A673 (cell line): ENCODE results near the gene TSPEAR. TPM values are rescaled to one million over a fixed set of nuclear protein-coding genes. Genes with fewer than 3 reads are reported as not detected.

Source experiments
- BruUV-seq: library from RNA; stranded (reverse); fragments of 400-500 nt; replicated peaks from 2 replicates; lab custom pipeline; 2021; lab: Mats Ljungman, UMichigan
- CTCF ChIA-PET: fragments of 300-600 bp; sonication (Branson Sonifier 250); formaldehyde crosslinking; loops from one replicate; lab custom pipeline; 2022; ENCODE audit warnings: antibody characterized with exemption; lab: Charles Lee
- POLR2A ChIA-PET: fragments of 300-600 bp; sonication (Branson Sonifier 250); formaldehyde crosslinking; loops from one replicate; lab custom pipeline; 2022; ENCODE audit warnings: antibody characterized with exemption; ENCODE audit not compliant: low non-redundant PET; lab: Charles Lee
- DNase-seq: peaks from one replicate; pipeline ENCODE4 v3.0.0-alpha.2; 2015; ENCODE audit warnings: low spot score
- H3K27ac ChIP-seq: fragments of 200-600 bp; sonication (generic); 2 replicates; pipeline ENCODE4 v1.5.1; 2016; ENCODE audit warnings: mixed run types, low read depth, mild to moderate bottlenecking, mixed read lengths, antibody characterized with exemption, low read length; ENCODE audit not compliant: poor library complexity, severe bottlenecking
- H3K27me3 ChIP-seq: fragments of 200-600 bp; sonication (generic); replicated peaks from 2 replicates; pipeline ENCODE4 v1.6.1; 2017; ENCODE audit warnings: mixed run types, low read depth, mild to moderate bottlenecking, mixed read lengths, antibody characterized with exemption, low read length; ENCODE audit not compliant: insufficient read depth, poor library complexity
- H3K36me3 ChIP-seq: fragments of 200-600 bp; sonication (generic); 2 replicates; pipeline ENCODE4 v1.6.1; 2016; ENCODE audit warnings: mixed run types, mild to moderate bottlenecking, mixed read lengths, antibody characterized with exemption, low read length; ENCODE audit not compliant: insufficient read depth, poor library complexity, severe bottlenecking
- H3K4me1 ChIP-seq: fragments of 200-600 bp; sonication (generic); 2 replicates; pipeline ENCODE4 v1.6.1; 2017; ENCODE audit warnings: mixed run types, mild to moderate bottlenecking, mixed read lengths, antibody characterized with exemption, low read length; ENCODE audit not compliant: insufficient read depth, poor library complexity, severe bottlenecking
- H3K4me3 ChIP-seq: fragments of 200-600 bp; sonication (generic); 2 replicates; pipeline ENCODE4 v1.5.1; 2016; ENCODE audit warnings: low read depth, mixed run types, mild to moderate bottlenecking, mixed read lengths, low read length; ENCODE audit not compliant: poor library complexity, severe bottlenecking
- H3K9me3 ChIP-seq: fragments of 200-600 bp; sonication (generic); 2 replicates; pipeline ENCODE4 v1.6.1; 2016; ENCODE audit warnings: mixed run types, low read depth, mild to moderate bottlenecking, mixed read lengths, antibody characterized with exemption, low read length; ENCODE audit not compliant: poor library complexity, severe bottlenecking
- EZH2 ChIP-seq: fragments of 200-600 bp; sonication (generic); IDR thresholded peaks from 2 replicates; pipeline ENCODE4 v1.6.1; 2017; ENCODE audit warnings: borderline replicate concordance, low read depth, mild to moderate bottlenecking, mixed read lengths, antibody characterized with exemption, low read length; ENCODE audit not compliant: poor library complexity, severe bottlenecking
- intact Hi-C: fragments of 100-400 bp; cut with micrococcal nuclease; formaldehyde crosslinking; loops from one replicate; pipeline ENCODE4 v1.10.0; 2022; ENCODE audit not compliant: unreplicated experiment
- total RNA-seq: library from RNA; stranded (reverse); gene quantifications from 2 replicates; pipeline ENCODE4 v1.2.3, GENCODE V29; 2021
- TF ChIP-seq, protein P1 (sequence below): fragments of 300-800, 200-600 bp; sonication (generic); conservative IDR thresholded peaks from 2 replicates; pipeline ENCODE4 v1.5.1; 2017; ENCODE audit warnings: low read depth, mild to moderate bottlenecking, antibody characterized with exemption, low read length, moderate library complexity, mixed read lengths

TSPEAR gene
- total RNA-seq, 1 experiment from 2014 or later = 8.3 TPM

DNA sequence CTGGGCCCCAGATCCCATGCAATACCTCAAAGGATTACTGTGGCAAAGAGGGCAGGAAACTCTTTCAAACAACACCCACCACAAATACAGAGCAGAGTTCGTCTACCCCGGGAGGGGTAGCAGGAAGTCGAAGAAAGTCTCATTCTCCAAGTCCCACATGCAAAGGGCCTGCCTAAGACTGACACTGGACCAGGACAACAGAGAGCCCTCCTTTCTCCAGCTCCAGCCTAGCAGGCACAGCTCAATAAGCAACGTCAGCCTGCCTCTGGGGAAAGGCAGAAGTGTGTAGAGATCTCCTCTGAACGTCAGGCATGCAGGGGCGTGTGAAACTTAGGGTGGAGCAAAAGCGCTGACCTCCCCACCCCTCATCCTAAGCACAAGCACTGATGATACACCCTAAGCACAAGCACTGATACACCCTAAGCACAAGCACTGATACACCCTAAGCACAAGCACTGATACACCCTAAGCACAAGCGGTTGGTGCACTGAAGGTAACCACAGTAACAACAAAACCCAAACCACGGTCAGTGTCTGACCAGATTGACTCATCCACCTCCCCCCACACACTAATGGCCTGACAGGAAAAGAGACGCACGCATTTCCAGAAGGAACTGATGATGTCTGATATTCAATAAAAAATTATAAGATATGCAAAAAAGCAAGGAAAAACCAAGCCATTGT lies 52.3 kb downstream of the TSPEAR start:
- H3K27me3 ChIP-seq = no peaks in the 10 kb centered on the region
- intact Hi-C loops = no loop called here
- BruUV-seq = no TSS peak
- no peak overlapping the region for H3K27ac ChIP-seq
- no peak for DNase-seq
- H3K36me3 ChIP-seq = no peaks in the 10 kb centered on the region
- no peak overlapping the region for H3K4me3 ChIP-seq
- ChIA-PET POLR2A (no interaction called here), CTCF (no interaction called here)
- TF ChIP-seq, protein P1, sequence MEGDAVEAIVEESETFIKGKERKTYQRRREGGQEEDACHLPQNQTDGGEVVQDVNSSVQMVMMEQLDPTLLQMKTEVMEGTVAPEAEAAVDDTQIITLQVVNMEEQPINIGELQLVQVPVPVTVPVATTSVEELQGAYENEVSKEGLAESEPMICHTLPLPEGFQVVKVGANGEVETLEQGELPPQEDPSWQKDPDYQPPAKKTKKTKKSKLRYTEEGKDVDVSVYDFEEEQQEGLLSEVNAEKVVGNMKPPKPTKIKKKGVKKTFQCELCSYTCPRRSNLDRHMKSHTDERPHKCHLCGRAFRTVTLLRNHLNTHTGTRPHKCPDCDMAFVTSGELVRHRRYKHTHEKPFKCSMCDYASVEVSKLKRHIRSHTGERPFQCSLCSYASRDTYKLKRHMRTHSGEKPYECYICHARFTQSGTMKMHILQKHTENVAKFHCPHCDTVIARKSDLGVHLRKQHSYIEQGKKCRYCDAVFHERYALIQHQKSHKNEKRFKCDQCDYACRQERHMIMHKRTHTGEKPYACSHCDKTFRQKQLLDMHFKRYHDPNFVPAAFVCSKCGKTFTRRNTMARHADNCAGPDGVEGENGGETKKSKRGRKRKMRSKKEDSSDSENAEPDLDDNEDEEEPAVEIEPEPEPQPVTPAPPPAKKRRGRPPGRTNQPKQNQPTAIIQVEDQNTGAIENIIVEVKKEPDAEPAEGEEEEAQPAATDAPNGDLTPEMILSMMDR = no peak
- no peak for TF ChIP-seq EZH2
- H3K9me3 ChIP-seq = no peaks in the 10 kb centered on the region
- H3K4me1 ChIP-seq = no peaks in the 10 kb centered on the region

GRCh38 chr21:44658541-44658910 lies 52.8 kb downstream of the TSPEAR start:
- CTCF ChIA-PET = no interaction called here
- POLR2A ChIA-PET = no interaction called here

DNA sequence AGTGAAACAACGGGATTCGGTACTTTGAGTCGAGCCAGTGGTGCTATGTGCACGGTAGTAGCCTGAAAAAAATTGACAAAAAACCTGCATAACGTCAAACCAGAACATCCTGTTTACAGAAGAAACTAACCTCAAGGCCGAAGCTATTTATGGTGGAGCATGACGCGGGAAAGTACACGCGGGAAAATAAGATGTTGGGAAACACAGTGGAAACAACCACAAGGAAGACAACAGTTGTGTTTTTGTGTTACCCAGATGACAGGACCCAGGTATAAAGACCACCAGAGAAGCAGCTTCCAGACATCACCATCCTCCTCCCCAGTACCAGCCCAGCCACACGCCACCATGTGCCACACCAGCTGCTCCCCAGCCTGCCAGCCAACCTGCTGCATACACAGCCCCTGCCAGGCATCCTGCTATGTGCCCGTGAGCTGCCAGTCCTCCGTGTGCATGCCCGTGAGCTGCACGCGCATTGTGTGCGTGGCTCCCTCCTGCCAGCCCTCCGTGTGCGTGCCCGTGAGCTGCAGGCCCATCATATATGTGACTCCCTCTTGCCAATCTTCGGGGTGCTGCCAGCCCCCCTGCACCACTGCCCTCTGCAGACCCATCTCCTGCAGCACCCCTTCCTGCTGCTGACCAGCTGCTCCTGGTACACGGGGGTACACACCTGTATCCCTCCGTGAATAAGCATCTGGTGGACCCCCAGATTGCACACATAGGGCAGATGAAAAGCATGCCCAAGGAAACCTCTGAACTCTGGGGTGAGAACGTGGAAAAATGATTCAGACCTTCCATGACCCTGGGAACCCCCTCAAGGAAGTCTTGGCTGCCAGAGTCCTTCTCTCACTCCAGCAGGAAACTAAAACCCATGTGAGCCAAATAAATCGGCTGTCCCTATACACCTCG lies 53.5 kb downstream of the TSPEAR start, which contains the start of gene KRTAP12-3:
KRTAP12-3 (plus strand) TSS at position 298 of the 906 bp plus-strand sequence; CDS start at position 346, 48 bp downstream.
- TF ChIP-seq, protein P1 = no peak
- TF ChIP-seq EZH2 = no peak
- Histone ChIP-seq H3K9me3 (no peaks in the 10 kb centered on the region), H3K27ac (no peak within 1 kb of the TSS), H3K4me1 (no peaks in the 10 kb centered on the region), H3K36me3 (no peaks in the 10 kb centered on the region), H3K4me3 (no peak within 1 kb of the TSS), H3K27me3 (no peaks in the 10 kb centered on the region)
- intact Hi-C loops = no loop called here
- CTCF ChIA-PET = no interaction called here
- BruUV-seq = no TSS peak
- POLR2A ChIA-PET = no interaction called here
- no peak for DNase-seq

More at GRCh38 chr21:44658541-44658910, 52.8 kb downstream of the TSPEAR start:
- DNase-seq = no peak
- no peaks in the 10 kb centered on the region for H3K27me3 ChIP-seq
- H3K36me3 ChIP-seq = no peaks in the 10 kb centered on the region
- H3K27ac ChIP-seq = no peak overlapping the region
- no peak for TF ChIP-seq EZH2
- TF ChIP-seq, protein P1 = no peak
- no peaks in the 10 kb centered on the region for H3K9me3 ChIP-seq
- intact Hi-C loops = no loop called here
- H3K4me1 ChIP-seq = no peaks in the 10 kb centered on the region
- no TSS peak for BruUV-seq
- H3K4me3 ChIP-seq = no peak overlapping the region
